Embryonic facial prominence (tissue), 1 donor: ENCODE data around the gene PARP12.

Source experiments
- DNase-seq: peaks from one replicate; pipeline ENCODE4 v3.0.0-alpha.2; 2016; ENCODE audit errors: extremely low spot score

The PARP12 gene

DNA sequence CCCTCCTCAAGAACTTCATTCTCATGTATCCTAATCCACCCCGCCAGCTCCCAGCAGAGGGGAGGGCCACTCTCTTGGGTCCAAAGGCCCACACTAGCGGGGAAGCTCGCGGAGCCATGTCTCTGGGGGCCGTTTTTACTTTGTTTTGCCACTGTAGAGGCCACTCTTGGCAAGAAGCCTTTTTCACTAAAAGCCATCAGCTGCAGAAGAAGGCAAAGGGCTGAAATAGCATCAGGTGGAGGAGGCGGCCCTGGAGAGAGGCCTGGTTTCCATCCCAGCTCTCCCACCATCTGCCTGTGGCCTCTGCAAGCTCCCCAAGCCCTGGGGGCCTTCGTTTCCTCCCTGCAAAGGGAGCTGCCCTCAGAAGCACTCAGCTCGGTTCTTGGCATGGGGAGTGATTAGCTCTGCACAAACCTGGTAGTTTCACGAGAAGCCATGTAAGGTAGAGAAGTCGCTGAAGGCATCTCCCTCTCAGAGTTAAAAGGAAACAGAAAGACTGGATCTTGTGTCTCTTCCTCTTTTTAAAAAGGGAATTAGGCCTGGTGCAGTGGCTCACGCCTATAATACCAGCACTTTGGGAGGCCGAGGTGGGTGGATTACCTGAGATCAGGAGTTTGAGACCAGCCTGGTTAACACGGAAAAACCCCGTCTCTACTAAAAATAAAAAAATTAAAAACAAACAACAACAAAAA lies 70.3 kb downstream of the PARP12 start:
- no peak for DNase-seq

DNA sequence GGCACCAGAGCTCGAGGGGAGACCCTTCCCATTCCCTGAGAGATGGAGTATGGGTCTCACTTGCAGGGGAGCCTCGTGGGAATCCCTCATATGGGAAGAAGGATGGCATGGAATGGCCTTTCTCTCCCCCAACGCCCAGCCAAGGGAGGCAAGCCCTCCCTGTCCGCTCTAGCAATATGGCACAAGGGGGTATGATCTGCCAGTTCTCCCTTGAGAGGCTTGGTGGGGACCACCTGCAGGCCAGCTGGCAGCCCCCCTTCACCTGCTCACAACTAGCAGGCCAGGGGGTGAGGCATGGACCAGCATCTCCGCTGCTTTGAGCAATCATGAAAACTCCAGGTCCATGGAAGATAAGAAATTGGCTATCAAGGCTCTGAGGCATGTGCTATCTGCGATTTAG lies 70.8 kb downstream of the PARP12 start:
- DNase-seq: no peak

GRCh38 chr7:139991269-139991666 lies 71.5 kb downstream of the PARP12 start:
- DNase-seq: no peak

- no peak for DNase-seq
These were observed 72.0 kb downstream of the PARP12 start for GRCh38 chr7:139990571-139991268.

DNA sequence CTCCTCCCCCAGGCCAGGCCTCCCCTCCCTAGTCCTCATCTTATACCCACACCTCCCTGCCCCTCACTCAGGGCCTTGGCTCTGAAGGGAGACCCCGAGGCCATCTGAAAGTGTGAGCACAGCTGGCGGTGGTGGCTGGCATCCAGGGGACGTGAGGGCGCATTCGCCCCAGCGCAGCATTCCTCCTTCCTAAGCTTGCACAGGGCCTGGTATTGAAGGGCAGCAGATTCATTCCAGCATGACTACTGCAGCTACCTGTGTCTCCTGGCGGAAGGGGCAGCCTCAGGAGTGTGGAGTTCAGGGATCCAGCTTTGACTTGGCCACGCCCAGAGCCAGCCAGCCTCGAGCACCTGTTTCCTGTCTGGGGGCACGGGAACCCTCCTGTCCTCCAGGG lies 72.6 kb downstream of the PARP12 start:
- no peak for DNase-seq

- DNase-seq: no peak
These were observed 73.2 kb downstream of the PARP12 start for GRCh38 chr7:139989366-139990141.

GRCh38 chr7:139987691-139988516 lies 74.8 kb downstream of the PARP12 start:
- no peak for DNase-seq

- no peak for DNase-seq
These were observed 76.9 kb downstream of the PARP12 start for GRCh38 chr7:139985811-139986210.

DNA sequence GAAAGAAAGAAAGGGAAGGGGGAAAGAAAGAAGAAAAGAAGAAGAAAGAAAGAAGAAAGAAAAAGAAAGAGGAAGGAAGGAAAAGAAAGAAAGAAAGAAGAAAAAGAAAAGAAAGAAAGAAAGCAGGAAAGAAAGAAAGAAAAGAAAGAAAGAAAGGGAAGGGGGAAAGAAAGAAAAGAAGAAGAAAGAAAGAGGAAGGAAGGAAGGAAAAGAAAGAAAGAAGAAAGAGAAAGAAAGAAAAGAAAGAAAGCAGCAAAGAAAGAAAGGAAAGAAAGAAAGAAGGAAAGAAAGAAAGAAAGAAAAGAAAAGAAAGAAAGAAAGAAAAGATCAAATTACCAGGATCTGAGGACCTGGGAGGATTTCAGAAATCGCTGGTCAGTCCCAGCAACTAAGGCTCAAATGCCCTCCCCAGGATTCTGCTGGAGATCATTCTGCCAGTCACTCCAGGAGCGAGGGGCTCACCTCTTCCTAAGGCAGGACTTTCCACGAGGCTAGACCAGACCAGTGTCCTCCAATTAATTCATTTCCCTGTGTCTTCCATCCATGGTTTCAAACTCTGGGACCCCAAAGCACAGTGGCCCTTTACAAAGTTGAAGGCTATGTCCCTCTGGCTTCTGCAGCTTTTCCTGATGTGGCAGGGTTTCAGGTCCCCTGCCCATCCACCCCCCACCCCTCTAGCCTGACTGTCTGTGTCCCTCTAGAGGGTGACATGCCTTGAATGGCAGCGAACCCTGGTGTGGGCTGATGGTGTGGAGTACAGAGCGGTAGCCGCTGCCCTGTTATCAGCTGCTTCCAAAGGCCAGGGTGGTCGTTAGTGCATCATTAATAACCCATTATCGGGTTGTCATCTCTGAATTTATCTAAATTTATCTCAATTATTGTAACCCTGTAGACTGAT lies 77.9 kb downstream of the PARP12 start:
- DNase-seq: no peak

DNA sequence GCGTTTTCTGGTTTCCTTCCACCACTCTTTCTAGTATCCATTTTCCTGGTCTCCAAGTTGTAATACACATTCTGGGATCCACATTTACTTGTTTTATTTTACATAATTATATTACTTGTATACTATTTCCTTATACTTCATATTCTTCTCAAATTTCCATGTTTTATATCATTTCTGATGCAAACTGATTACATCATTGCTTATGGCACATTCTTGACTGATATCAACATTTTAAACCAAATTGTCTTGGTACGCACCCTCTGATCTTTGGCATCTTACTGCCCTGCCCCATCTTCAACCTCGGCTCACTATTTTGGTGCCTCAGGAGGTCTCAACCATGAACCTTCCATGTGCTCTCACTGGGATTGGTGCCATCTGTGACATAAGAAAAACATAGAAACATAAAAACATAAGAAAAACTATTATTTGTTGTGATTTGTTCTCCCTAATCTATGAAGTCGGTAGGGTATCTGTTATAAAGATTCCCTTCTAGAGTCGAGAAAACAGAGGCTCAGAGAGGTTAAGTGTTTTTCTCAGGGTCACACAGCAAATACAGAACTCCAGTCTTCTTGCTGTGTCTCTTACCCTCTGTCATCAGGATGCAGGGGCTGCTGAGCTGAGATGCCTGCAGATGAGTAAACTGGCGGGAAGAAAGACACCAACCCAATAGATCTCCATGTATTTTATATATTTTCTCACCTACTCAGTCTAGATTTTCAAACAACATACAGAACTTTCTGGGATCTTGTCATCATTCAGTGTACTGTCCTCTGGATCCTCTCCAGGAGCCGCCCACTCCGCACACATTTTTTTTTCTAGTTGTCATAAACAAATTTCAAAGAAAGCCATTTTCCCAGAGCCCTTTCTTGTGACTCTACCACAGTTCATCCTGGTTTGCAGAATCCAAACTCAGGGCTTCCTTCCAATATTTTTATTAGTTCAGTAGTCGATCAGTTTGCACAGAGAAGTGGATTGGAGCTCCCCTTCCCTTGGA lies 79.5 kb downstream of the PARP12 start:
- DNase-seq: no peak

DNA sequence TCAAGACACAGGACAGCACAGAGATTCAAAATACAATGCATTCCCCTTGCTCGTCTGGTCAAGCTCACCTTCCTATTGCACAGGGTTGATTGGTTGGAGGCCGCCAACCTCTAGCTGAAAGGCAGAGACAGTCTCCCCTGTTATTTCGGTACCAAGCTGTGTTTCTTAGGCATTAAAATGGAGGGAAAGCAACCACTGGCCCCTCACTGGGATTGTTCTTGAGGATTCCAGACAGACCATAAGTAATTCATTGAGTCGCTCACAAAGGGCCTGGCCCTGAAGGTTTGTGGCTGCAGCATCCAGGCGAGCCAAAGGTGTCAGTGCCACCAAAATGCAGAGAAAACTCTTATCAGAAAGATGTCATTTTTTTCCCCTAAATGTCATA lies 81.2 kb downstream of the PARP12 start:
- no peak for DNase-seq

- no peak for DNase-seq
These were observed 85.7 kb downstream of the PARP12 start for GRCh38 chr7:139976838-139977656.

GRCh38 chr7:139976055-139976837 lies 86.5 kb downstream of the PARP12 start:
- DNase-seq: no peak

DNA sequence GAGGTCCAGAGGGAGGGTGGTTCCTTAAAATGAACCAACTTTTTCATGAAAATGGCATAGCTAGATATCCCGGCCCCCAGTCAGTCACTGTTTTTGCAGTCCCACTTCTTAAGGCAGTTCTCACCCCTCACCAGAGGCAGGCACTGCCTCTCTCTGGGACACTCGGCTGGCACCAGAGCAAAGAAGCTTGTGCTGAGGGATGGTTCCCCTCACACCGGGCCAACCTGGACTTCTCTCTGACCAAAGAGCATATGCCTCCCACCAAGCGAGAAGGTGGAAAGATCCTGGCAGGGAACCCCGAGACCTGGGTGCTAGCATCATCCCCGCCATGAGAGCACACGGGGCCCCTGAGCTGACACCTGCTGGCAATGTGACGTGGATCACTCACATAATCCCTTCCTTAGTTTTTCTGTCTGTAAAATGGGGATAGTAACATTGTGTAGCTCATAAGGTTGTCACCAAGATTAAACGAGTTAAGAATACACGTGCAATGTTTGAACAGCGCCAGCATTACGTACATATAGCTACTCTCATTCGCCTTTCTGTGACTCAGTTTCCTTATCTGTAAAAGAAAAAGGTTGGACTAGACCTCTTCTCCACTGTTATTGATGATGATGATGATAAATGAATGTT lies 88.5 kb downstream of the PARP12 start:
- no peak for DNase-seq
